ENCODE measurements around the gene PRAMEF20. TPM values are rescaled to one million over a fixed set of nuclear protein-coding genes. Genes with fewer than 3 reads are reported as not detected.

Gene PRAMEF20
- total and polyA plus RNA-seq, 5 experiments from 2014 or later, result not detected

Other genes starting within 250 kb of the PRAMEF20 start
- gene HNRNPCL4, start 244.8 kb upstream of the PRAMEF20 start, total RNA-seq, result not detected
- gene HNRNPCL4, start 244.8 kb upstream of the PRAMEF20 start, polyA plus RNA-seq, result not detected
- gene PRAMEF9, start 238.6 kb upstream of the PRAMEF20 start, total RNA-seq, result not detected
- not detected for gene PRAMEF9, start 238.6 kb upstream of the PRAMEF20 start, polyA plus RNA-seq
- gene PRAMEF13, start 209.0 kb upstream of the PRAMEF20 start, total RNA-seq, result not detected
- not detected for gene PRAMEF13, start 209.0 kb upstream of the PRAMEF20 start, polyA plus RNA-seq
- gene PRAMEF18, start 184.3 kb upstream of the PRAMEF20 start, total RNA-seq, result not detected
- gene PRAMEF18, start 184.3 kb upstream of the PRAMEF20 start, polyA plus RNA-seq, result not detected
- gene PRAMEF5, start 156.3 kb upstream of the PRAMEF20 start, total RNA-seq, result not detected
- not detected for gene PRAMEF5, start 156.3 kb upstream of the PRAMEF20 start, polyA plus RNA-seq
- not detected for gene PRAMEF8, start 125.3 kb upstream of the PRAMEF20 start, total RNA-seq
- not detected for gene PRAMEF8, start 125.3 kb upstream of the PRAMEF20 start, polyA plus RNA-seq
- not detected for gene PRAMEF33, start 106.9 kb upstream of the PRAMEF20 start, total RNA-seq
- gene PRAMEF33, start 106.9 kb upstream of the PRAMEF20 start, polyA plus RNA-seq, result not detected
- gene PRAMEF15, start 94.9 kb upstream of the PRAMEF20 start, total RNA-seq, result not detected
- not detected for gene PRAMEF15, start 94.9 kb upstream of the PRAMEF20 start, polyA plus RNA-seq
- not detected for gene PRAMEF14, start 63.3 kb upstream of the PRAMEF20 start, total RNA-seq
- gene PRAMEF14, start 63.3 kb upstream of the PRAMEF20 start, polyA plus RNA-seq, result not detected
- gene PRAMEF19, start 38.5 kb upstream of the PRAMEF20 start, total RNA-seq, result not detected
- gene PRAMEF19, start 38.5 kb upstream of the PRAMEF20 start, polyA plus RNA-seq, result not detected
- gene PRAMEF17, start 20.8 kb upstream of the PRAMEF20 start, total RNA-seq, result not detected
- gene PRAMEF17, start 20.8 kb upstream of the PRAMEF20 start, polyA plus RNA-seq, result not detected
- not detected for gene LRRC38, start 103.6 kb downstream of the PRAMEF20 start, total RNA-seq
- not detected for gene LRRC38, start 103.6 kb downstream of the PRAMEF20 start, polyA plus RNA-seq
- not detected for gene PDPN, start 173.4 kb downstream of the PRAMEF20 start, total RNA-seq
- not detected for gene PDPN, start 173.4 kb downstream of the PRAMEF20 start, polyA plus RNA-seq

Measured in naive thymus-derived CD8-positive, alpha-beta T cell (primary cell).